ENCODE measurements around the gene EBPL.
"Not testable (repeated sequence)": the region's sequence is repeated elsewhere in the genome, so short reads cannot be mapped to it uniquely, and the experiment has no call there.

The EBPL gene

GRCh38 chr13:49632156-49632555, 59.1 kb downstream of the EBPL start:
- no peak for DNase-seq

GRCh38 chr13:49630580-49630979, 60.7 kb downstream of the EBPL start:
- DNase-seq = no peak

- DNase-seq = no peak
Measured at GRCh38 chr13:49629947-49630346, 61.3 kb downstream of the EBPL start.

DNA sequence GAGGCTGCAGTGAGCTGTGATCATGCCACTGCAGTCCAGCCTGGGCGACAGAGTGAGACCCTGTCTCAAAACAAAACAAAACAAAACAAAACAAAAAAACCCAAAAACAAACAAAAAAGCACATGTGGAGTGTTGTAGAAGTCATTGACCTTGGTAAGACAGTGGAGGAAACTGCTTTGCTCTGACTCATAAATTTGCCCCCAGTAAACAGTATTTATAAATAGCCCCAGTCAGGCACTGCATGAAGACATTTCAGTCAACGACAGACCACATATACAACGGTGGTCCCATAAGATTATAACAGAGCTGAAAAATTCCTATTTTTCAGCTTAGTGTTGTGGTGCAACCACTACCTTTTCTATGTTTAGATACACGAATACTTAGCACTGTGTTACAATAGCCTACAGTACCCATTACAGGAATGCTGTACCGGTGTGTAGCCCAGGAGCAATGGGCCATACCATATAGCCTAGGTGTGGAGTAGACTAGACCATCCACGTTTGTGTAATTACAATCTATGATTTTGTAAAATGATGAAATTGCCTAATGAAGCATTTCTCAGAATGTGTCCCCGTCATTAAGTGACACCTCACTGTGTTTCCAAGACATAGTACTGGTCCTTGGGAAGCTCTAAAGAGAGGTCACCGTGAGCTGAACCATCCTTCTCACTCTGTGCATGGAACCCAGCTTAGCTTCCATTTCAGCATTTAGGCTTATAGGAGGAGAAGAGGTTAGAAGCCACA, 61.9 kb downstream of the EBPL start:
- no peak for DNase-seq

GRCh38 chr13:49627831-49628652, 63.2 kb downstream of the EBPL start, which contains the start of gene ARL11:
Gene ARL11, plus strand, starts transcription at chr13:49628507. Its CDS starts 1,941 bp downstream, at chr13:49630448.
- DNase-seq = peak; percentile 51

GRCh38 chr13:49625392-49626079, 65.8 kb downstream of the EBPL start:
- no peak for DNase-seq

DNA sequence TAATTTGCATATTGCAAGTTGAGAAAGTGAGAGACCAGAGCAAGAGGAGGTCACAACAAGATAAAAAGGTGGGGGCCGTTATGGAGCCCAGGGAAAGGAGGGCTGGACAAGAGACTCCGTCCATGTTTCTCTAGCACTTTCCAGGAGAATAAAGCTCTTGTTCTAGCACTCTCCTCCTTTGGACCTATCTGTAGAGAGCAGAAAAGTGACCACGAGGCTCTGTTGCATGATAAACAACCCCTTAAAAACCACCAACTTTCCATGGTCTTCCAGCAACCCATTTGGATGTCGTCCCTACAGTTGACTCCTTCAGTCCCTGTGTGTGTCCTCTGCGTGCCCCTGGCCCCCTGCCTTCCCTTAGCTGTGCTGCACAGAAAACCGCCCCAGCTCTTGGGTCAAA, 67.1 kb downstream of the EBPL start:
- DNase-seq = no peak

DNA sequence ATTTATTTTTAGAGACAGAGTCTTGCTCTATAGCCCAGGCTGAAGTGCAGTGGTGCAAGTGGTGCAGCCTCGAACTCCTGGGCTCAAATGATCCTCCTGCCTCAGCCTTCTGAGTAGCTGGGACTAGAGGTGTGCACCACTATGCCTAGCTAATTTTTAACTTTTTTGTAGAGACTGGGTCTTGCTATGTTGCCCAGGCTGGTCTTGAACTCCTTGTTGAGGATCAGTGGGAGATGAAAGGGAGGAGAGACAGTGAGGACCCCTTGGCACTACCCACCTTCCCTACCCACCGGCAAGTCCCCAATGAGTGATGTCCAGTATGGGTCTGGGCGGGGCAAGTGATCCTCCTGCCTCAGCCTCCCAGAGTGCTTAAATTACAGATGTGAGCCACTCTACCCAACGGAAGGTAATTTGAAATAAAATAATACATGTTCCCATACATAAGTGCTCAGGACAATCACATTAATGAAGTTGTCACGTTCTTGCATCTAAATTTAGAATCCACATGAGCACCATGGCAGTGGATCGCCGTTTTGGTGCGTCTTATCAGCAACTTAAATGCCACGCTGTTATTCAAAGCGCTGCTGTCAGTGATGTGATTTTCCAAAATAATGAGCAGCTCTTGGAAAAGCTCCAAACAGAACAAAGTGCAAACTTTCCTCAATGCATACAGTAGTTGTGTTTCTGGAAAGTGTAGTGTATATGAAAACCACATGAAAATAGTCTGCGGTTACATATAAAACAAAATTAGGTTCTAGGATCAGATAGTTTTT, 68.9 kb downstream of the EBPL start:
- DNase-seq = no peak

DNA sequence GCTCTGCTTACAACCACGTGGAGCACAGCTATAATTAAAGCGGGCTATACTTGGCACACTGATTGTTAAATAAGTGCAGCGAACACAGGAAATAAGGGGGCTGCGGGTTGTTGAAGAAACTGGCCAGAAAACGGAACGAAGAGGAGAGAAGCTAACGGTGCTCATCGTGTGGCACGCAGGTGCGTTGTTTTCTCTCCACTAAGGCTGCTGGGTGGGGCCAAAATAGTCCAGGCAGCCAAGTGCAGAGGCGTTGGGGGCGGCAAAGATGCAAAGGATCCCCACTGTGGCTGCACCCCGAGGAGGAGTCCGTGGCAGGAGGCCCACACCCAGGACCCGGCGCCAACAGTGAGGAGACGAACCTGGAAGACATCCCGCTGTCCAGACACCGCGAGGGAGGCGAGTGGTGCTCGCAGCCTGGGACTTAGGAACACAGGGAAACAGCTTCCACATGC, 71.1 kb downstream of the EBPL start:
- DNase-seq = no peak

GRCh38 chr13:49616676-49617065, 74.6 kb downstream of the EBPL start:
- no peak for DNase-seq

DNA sequence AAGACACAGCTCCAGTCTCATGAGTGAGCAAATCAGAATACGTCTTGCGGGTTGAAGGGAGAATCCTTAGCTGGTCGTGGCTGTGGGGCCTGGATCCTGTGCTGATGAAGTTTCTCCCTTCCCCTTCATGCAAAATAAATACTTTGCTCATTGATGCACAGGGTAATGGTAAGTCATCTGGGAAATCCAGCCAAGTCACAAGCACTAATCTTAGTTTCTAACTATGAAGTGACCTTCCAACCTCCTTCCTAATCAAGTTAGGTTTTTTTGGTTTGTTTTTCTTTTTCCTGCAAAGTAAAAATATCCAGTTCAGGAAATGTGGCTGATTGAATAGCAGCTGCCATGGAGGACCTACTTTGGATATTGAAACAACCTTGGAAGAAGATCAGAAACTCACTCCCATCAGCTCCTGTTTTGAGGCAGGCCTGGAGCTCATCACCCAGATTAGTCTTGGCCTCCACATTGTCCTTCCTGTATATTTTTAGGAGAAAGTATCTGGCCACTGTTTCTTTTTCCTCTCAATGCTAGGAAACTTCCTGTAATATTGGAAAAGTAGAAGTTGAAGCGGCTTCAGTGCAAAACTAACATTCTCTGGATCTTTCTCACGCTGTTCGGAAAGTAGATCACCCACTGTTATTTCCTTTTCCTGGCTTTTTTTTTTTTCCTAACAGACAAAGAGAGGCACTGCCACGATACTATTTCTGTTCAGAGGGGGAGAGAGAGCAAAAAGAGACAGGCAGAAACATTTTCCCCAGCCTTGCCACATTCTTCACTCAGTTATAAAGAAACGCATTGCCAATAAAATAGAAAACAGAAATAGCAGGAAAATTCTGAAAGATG, 75.2 kb downstream of the EBPL start:
- no peak for DNase-seq

- DNase-seq = not testable (repeated sequence)
Measured at GRCh38 chr13:49612042-49612441, 79.2 kb downstream of the EBPL start.
